ENCODE data around the gene TRMT11.

GRCh38 chr6:125985522-125985921 lies 818 bp upstream of the TRMT11 start:
- TF ChIP-seq, protein P1, sequence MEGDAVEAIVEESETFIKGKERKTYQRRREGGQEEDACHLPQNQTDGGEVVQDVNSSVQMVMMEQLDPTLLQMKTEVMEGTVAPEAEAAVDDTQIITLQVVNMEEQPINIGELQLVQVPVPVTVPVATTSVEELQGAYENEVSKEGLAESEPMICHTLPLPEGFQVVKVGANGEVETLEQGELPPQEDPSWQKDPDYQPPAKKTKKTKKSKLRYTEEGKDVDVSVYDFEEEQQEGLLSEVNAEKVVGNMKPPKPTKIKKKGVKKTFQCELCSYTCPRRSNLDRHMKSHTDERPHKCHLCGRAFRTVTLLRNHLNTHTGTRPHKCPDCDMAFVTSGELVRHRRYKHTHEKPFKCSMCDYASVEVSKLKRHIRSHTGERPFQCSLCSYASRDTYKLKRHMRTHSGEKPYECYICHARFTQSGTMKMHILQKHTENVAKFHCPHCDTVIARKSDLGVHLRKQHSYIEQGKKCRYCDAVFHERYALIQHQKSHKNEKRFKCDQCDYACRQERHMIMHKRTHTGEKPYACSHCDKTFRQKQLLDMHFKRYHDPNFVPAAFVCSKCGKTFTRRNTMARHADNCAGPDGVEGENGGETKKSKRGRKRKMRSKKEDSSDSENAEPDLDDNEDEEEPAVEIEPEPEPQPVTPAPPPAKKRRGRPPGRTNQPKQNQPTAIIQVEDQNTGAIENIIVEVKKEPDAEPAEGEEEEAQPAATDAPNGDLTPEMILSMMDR (IDR thresholded peaks at IDR 0.05): no peak
- no peak for TF ChIP-seq POLR2A (IDR thresholded peaks at IDR 0.05)
- no peak for TF ChIP-seq POLR2AphosphoS5 (IDR thresholded peaks at IDR 0.05)
